Panc1 (cell line): Measurements from ENCODE around the gene KIF26B.

Source experiments
- SIN3A ChIP-seq: IDR thresholded peaks from 2 replicates; pipeline ENCODE4 v1.6.1; 2012; ENCODE audit warnings: low read depth, mild to moderate bottlenecking, low read length, moderate library complexity, borderline replicate concordance; ENCODE audit not compliant: insufficient read depth
- TF ChIP-seq, protein P1 (sequence below): fragments of 450-650 bp; IDR thresholded peaks from 2 replicates; pipeline ENCODE4 v1.5.1; 2017; ENCODE audit warnings: mild to moderate bottlenecking
- TF ChIP-seq, protein P2 (sequence below), 2 experiments: IDR thresholded peaks; 2 replicates each; pipeline ENCODE4 v1.6.1; 2011 to 2012; ENCODE audit warnings: low read depth in 2 of 2, control low read depth in 1 of 2, low read length in 1 of 2, mild to moderate bottlenecking in 1 of 2, moderate library complexity in 1 of 2; ENCODE audit not compliant: insufficient read depth in 1 of 2

DNA sequence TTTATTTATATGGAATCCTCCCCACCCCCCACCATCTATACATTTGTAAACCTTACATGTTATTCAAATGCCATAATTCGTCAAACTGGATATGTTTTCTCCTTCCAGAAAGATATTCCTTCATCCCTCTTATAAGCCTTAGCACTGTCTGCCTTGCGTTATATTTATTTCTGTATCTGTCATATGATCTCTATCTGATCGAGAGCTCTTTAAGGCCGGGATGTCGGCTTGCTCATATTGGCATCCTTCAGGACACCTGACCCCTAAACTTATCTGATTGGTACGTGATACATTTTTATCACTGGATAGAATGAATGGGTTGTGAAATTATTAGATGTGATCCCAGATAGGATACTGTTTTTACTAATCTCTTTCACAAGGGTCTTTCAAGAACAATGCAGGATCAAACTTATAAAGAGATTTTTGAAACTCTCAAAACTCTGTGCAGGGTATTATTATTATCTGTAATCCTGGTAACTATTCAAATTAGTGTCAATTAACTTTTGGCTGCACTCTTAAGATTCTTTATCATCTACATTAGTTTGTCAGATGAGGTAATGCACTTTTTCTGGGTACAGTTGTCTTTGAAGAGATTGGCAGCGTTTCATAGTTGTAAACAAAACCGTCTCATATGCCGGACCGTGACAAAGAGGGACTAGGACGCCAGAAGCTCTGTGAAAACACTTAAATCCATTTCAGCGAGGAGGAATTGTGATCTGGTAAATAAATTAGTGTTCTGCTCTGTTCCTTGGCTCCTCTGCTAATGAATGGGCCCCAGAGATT lies 152.0 kb downstream of the KIF26B start:
- no peak for TF ChIP-seq SIN3A
- TF ChIP-seq, protein P1, sequence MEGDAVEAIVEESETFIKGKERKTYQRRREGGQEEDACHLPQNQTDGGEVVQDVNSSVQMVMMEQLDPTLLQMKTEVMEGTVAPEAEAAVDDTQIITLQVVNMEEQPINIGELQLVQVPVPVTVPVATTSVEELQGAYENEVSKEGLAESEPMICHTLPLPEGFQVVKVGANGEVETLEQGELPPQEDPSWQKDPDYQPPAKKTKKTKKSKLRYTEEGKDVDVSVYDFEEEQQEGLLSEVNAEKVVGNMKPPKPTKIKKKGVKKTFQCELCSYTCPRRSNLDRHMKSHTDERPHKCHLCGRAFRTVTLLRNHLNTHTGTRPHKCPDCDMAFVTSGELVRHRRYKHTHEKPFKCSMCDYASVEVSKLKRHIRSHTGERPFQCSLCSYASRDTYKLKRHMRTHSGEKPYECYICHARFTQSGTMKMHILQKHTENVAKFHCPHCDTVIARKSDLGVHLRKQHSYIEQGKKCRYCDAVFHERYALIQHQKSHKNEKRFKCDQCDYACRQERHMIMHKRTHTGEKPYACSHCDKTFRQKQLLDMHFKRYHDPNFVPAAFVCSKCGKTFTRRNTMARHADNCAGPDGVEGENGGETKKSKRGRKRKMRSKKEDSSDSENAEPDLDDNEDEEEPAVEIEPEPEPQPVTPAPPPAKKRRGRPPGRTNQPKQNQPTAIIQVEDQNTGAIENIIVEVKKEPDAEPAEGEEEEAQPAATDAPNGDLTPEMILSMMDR: no peak
- TF ChIP-seq, protein P2, sequence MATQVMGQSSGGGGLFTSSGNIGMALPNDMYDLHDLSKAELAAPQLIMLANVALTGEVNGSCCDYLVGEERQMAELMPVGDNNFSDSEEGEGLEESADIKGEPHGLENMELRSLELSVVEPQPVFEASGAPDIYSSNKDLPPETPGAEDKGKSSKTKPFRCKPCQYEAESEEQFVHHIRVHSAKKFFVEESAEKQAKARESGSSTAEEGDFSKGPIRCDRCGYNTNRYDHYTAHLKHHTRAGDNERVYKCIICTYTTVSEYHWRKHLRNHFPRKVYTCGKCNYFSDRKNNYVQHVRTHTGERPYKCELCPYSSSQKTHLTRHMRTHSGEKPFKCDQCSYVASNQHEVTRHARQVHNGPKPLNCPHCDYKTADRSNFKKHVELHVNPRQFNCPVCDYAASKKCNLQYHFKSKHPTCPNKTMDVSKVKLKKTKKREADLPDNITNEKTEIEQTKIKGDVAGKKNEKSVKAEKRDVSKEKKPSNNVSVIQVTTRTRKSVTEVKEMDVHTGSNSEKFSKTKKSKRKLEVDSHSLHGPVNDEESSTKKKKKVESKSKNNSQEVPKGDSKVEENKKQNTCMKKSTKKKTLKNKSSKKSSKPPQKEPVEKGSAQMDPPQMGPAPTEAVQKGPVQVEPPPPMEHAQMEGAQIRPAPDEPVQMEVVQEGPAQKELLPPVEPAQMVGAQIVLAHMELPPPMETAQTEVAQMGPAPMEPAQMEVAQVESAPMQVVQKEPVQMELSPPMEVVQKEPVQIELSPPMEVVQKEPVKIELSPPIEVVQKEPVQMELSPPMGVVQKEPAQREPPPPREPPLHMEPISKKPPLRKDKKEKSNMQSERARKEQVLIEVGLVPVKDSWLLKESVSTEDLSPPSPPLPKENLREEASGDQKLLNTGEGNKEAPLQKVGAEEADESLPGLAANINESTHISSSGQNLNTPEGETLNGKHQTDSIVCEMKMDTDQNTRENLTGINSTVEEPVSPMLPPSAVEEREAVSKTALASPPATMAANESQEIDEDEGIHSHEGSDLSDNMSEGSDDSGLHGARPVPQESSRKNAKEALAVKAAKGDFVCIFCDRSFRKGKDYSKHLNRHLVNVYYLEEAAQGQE (IDR thresholded peaks at IDR 0.05; ENCODE audit: insufficient read depth in 1 of 2, low read depth in 2 of 2, low read length in 1 of 2): no peak
